HG03521 (cell line): ENCODE measurements around the gene CMPK1.

Experiments used
- ATAC-seq: cut with Tn5 transposase; IDR thresholded peaks from one replicate; pipeline ENCODE4 v1.9.1; 2021; ENCODE audit warnings: mild to moderate bottlenecking, moderate library complexity; ENCODE audit not compliant: unreplicated experiment

CMPK1 gene

GRCh38 chr1:47418681-47419325, 85.2 kb downstream of the CMPK1 start:
- no peak for ATAC-seq

GRCh38 chr1:47420547-47420946, 87.0 kb downstream of the CMPK1 start:
- ATAC-seq = no peak

- ATAC-seq = no peak
These were observed 90.3 kb downstream of the CMPK1 start for GRCh38 chr1:47423872-47424271.

DNA sequence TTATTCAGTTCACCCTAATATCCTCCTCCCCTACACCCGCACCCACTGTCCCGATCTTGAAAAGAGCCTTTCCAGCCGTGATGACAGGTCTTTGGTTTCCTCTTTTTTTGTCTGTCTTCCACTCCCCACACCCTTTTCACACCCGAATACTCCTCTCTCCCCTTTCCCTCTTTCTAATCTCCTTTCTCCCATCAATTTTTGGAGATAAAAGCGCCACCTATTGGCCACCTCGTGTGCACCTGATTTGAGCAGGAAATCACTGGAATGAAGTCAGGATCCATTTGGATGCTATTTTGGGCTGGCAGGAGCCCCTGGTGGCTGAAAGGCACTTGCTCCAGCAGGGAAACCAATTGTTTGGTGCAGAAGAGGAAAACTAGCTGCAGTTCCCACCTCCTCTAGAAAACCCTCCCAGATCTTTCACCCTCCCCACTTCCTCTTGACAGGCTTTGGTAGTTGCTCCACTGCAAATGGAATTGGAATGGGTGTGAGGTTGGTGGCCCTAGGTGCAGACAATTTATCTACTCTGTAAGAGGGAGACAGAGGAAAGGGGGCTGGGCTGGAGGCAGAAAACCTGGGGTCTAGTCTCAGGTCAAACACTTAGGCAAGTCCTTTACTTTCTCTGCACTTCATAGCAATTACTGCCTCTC, 90.9 kb downstream of the CMPK1 start:
- ATAC-seq = no peak
